ENCODE results near the gene RPL21.

GRCh38 chr13:27293873-27294515 lies 42.6 kb downstream of the RPL21 start:
- TF ChIP-seq CTCF (conservative IDR thresholded peaks at IDR 0.05; ENCODE audit: low read depth, low read length): no peak
- no peak for TF ChIP-seq EZH2 (IDR thresholded peaks at IDR 0.05; ENCODE audit: borderline replicate concordance, low read depth, low read length, poor library complexity, severe bottlenecking)

All from A673 (cell line).